ENCODE measurements around the gene ZNF66. TPM values are rescaled to one million over a fixed set of nuclear protein-coding genes. Genes with fewer than 3 reads are reported as not detected.
"Not testable (repeated sequence)": the region's sequence is repeated elsewhere in the genome, so short reads cannot be mapped to it uniquely, and the experiment has no call there.

The ZNF66 gene
- total RNA-seq: 22.8 TPM

DNA sequence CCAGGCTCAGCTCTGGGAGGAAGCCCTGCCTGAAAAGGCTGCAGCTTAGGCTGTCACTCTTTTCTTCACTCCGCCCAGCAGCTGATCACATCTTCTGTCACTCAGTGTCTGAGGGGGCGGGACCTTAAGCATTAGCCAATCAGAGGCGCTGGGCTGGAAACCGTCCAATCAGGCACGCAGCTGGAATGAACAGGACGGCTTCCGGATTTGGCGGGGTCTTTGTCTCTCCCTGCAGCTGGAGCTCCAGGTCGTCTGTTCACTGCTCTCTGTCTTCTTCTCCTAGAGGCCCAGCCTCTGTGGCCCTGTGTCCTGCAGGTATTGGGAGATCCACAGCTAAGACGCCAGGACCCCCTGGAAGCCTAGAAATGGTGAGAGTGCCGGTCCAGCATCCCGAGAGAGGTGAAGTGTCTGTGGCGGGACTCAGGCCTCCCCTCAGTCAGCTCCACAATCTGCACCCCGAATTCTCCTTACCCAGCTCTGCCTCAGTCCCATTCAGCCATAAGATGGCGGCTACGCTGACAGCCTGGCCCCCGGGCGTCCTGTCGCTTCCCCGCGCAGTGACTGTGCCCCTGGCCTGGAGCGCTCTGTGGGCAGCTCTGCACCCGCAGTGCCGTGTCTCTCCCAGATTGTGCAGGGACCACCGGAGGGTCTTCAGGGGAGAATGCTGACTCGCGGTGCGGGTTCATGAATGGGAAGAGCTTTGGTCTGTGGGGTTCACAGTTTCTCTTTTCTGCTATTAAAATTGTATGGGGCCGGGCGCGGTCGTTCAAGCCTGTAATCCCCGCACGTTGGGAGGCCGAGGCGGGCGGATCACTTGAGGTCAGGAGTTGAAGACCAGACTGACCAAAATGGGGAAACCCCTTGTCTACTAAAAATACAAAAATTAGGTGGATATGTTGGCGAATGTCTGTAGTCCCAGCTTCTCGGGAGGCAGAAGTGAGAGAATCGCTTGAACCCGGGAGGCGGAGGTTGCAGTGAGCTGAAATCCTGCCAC lies at the start of gene ZNF66:
TSS of gene ZNF66 (plus strand) at position 222 of the 994 bp plus-strand sequence. CDS start at position 366, 144 bp downstream.
- peak; percentile 96 for DNase-seq

GRCh38 chr19:20750169-20750568 lies 25.9 kb upstream of the ZNF66 start:
- DNase-seq: not testable (repeated sequence)

- DNase-seq: not testable (repeated sequence)
These were observed 23.8 kb upstream of the ZNF66 start for GRCh38 chr19:20752291-20752690.

GRCh38 chr19:20769225-20769736 lies 6.8 kb upstream of the ZNF66 start:
- not testable (repeated sequence) for DNase-seq

DNA sequence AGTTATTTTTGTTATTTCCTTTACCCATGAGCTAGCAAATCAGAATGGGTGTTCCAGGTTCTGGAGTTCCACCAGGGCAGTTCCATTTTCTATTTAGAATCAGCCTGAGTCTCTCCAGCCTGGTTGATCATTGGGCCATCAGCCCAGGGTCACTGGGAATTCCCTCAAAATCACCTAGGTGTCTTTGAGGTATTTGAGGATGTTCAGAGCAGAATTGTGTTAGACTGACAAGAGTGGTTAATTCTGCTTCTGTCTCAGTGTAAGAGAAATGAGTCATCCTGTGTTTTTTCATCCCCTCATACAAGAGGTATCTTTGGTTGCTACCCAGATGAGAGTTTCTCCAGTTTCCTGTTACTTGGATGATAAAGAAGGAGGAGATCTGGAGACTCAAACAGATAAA lies 11.7 kb downstream of the ZNF66 start:
- no peak for DNase-seq

DNA sequence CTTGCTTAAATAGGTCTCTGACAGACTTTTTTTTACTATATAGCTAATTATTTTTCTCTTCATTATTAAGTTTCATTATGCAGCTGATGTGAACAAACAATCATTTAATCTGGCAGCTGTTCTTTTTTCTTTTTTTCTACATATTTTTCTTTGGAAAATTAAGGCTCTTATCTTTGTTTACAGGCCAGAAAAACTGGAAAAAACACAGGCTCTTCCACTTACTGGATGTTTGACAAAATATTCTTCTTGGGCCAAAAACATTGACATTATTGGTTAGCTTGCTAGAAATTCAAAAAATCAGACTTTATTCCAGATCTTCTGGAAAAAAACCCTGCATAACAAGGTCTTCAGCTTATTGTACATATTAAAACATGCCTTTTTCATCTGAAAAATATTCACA lies 15.7 kb downstream of the ZNF66 start:
- DNase-seq: no peak

GRCh38 chr19:20806311-20807262 lies 30.5 kb downstream of the ZNF66 start:
- not testable (repeated sequence) for DNase-seq

DNA sequence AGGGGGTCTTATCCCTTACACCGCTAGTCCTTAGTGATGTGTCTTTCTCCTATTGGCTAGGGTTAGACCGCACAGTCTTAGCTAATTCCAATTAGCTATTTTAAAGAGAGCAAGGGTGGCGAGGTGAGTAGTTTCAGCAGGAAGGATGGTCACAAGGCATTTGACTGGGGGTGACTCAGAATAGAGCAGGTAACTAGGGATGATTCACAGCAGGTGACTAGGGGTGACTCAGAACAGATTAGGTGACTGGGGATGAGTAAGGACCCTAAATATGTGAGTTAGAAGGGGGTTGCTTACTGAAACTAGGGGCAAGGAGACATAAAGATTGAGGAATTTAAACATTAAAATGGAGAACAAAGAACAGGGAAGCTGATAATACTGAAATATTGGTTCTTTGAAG lies 64.3 kb downstream of the ZNF66 start:
- DNase-seq: no peak

Other genes with a start within 250 kb of the ZNF66 start
- 94.1 TPM for gene ZNF737, start 210.5 kb upstream of the ZNF66 start, total RNA-seq
- gene ZNF626, start 114.7 kb upstream of the ZNF66 start, total RNA-seq: 49.4 TPM
- 33.2 TPM for gene ZNF85, start 146.9 kb downstream of the ZNF66 start, total RNA-seq
- 33.8 TPM for gene ZNF430, start 244.4 kb downstream of the ZNF66 start, total RNA-seq

Measured in occipital lobe (tissue), 2 donors.